Left cardiac atrium (tissue), 4 donors: ENCODE data around the gene SAMD4A. TPM values are rescaled to one million over a fixed set of nuclear protein-coding genes. Genes with fewer than 3 reads are reported as not detected.
"Not testable (repeated sequence)": the region's sequence is repeated elsewhere in the genome, so short reads cannot be mapped to it uniquely, and the experiment has no call there.

Source experiments
- ATAC-seq, 2 donors: fragments of 200-7000 bp; cut with Tn5 transposase; one replicate each; pipeline ENCODE4 v1.9.1; 2020; ENCODE audit warnings: mild to moderate bottlenecking in 2 of 2, moderate library complexity in 2 of 2
- DNase-seq: peaks from one replicate; pipeline ENCODE4 v3.0.0-alpha.2; 2020
- intact Hi-C, 2 donors: fragments of 100-400 bp; cut with DNase I; formaldehyde crosslinking; loops; one replicate each; pipeline versions ENCODE4 v1.14.1 to v1.15.1; 2022 to 2023
- total RNA-seq, 2 donors: library from RNA; stranded (reverse); fragmentation: NEBNext Ultra II Directional; extraction: Animal tissue kit (Norgen Biotek cat#: 25700); gene quantifications; one replicate each; pipeline ENCODE4 v1.2.1, GENCODE V29; 2021
- donor health status: DM: no; HTN: yes; CAD: no.
- donor health status: DM: no; HTN: yes; CAD: no; lungs with severe emphysema.
- donor health status: DM: yes; HTN: yes; CAD: no.
- donor health status: Dilated cardiomyopathy.

Gene SAMD4A
- total RNA-seq, 2 donors from 2014 or later = 103 to 118 TPM

- intact Hi-C loops = no loop called here
- DNase-seq (no peak), ATAC-seq (no peak)
Measured at GRCh38 chr14:54734966-54735365, 168.0 kb downstream of the SAMD4A start.

- DNase-seq (no peak), ATAC-seq (peak in 1 of 2 donors; percentile 41)
- intact Hi-C loops = no loop called here
Measured at GRCh38 chr14:54735424-54735823, 168.5 kb downstream of the SAMD4A start.

GRCh38 chr14:54737132-54737711 is 170.3 kb downstream of the SAMD4A start:
- ATAC-seq = peak in 1 of 2 donors; percentile 17
- intact Hi-C loops = loop anchor here in 1 of 2 donors (1.0 kb wide), 1 partner anchor 47 kb away; no protein-coding TSS in a partner anchor

GRCh38 chr14:54738009-54738408 is 171.1 kb downstream of the SAMD4A start:
- intact Hi-C loops = no loop called here
- DNase-seq = no peak

More at GRCh38 chr14:54737132-54737711, 170.3 kb downstream of the SAMD4A start:
- DNase-seq = no peak

GRCh38 chr14:54739514-54739913 is 172.6 kb downstream of the SAMD4A start:
- intact Hi-C loops = no loop called here
- ATAC-seq = no peak
- DNase-seq = no peak

More at GRCh38 chr14:54738009-54738408, 171.1 kb downstream of the SAMD4A start:
- peak; percentile 37 to 45 for ATAC-seq

- intact Hi-C loops = no loop called here
Measured at GRCh38 chr14:54742492-54743350, 175.8 kb downstream of the SAMD4A start.

GRCh38 chr14:54743382-54743781 is 176.5 kb downstream of the SAMD4A start:
- ATAC-seq = no peak
- intact Hi-C loops = no loop called here
- DNase-seq = no peak

More at GRCh38 chr14:54742492-54743350, 175.8 kb downstream of the SAMD4A start:
- no peak for ATAC-seq
- no peak for DNase-seq

- intact Hi-C loops = no loop called here
- ATAC-seq = no peak
Measured at GRCh38 chr14:54746019-54746418, 179.1 kb downstream of the SAMD4A start.

GRCh38 chr14:54747616-54748015 is 180.7 kb downstream of the SAMD4A start:
- DNase-seq = no peak
- intact Hi-C loops = no loop called here
- ATAC-seq = no peak

More at GRCh38 chr14:54746019-54746418, 179.1 kb downstream of the SAMD4A start:
- no peak for DNase-seq

- intact Hi-C loops = no loop called here
- ATAC-seq (no peak), DNase-seq (no peak)
Measured at GRCh38 chr14:54749180-54749579, 182.3 kb downstream of the SAMD4A start.

GRCh38 chr14:54749727-54750126 is 182.8 kb downstream of the SAMD4A start:
- no peak for DNase-seq
- ATAC-seq = no peak
- intact Hi-C loops = no loop called here

- intact Hi-C loops, ATAC-seq, DNase-seq: not testable (repeated sequence)
Measured at GRCh38 chr14:54752611-54753010, 185.7 kb downstream of the SAMD4A start.

GRCh38 chr14:54753396-54753795 is 186.5 kb downstream of the SAMD4A start:
- ATAC-seq, DNase-seq, intact Hi-C loops: not testable (repeated sequence)

GRCh38 chr14:54754116-54754622 is 187.2 kb downstream of the SAMD4A start:
- intact Hi-C loops = no loop called here
- ATAC-seq (no peak), DNase-seq (no peak)

- intact Hi-C loops = no loop called here
- ATAC-seq (no peak), DNase-seq (no peak)
Measured at GRCh38 chr14:54754623-54755386, 187.9 kb downstream of the SAMD4A start.

- no peak for DNase-seq
- intact Hi-C loops = no loop called here
- no peak for ATAC-seq
Measured at GRCh38 chr14:54756656-54757392, 189.9 kb downstream of the SAMD4A start.

GRCh38 chr14:54758041-54758440 is 191.1 kb downstream of the SAMD4A start:
- ATAC-seq (peak in 1 of 2 donors; percentile 50), DNase-seq (no peak)
- intact Hi-C loops = no loop called here

GRCh38 chr14:54759982-54760585 is 193.2 kb downstream of the SAMD4A start:
- intact Hi-C loops = no loop called here
- ATAC-seq (no peak), DNase-seq (no peak)
